Stimulated activated CD4-positive, alpha-beta T cell treated with anti-CD3 and anti-CD28 coated beads, Interleukin-15, amount 100 ng/mL, for 48 hours (primary cell): ENCODE results near the gene TAL2.

ENCODE experiments used
- DNase-seq, 2 donors: peaks; one replicate each; pipeline ENCODE4 v3.0.0-alpha.2; 2020; ENCODE audit warnings: low read depth in 2 of 2

Gene TAL2

GRCh38 chr9:105662184-105663104 is at the start of gene TAL2:
TAL2 (plus strand) TSS chr9:105662457; CDS start chr9:105662497, 40 bp downstream.
- no peak for DNase-seq

- DNase-seq: no peak
Measured at GRCh38 chr9:105621001-105621400, 41.3 kb upstream of the TAL2 start.

- no peak for DNase-seq
Measured at GRCh38 chr9:105625088-105625487, 37.2 kb upstream of the TAL2 start.

GRCh38 chr9:105632807-105633206 is 29.4 kb upstream of the TAL2 start:
- DNase-seq: no peak

GRCh38 chr9:105633411-105633810 is 28.8 kb upstream of the TAL2 start:
- DNase-seq: no peak

- DNase-seq: no peak
Measured at GRCh38 chr9:105636331-105636730, 25.9 kb upstream of the TAL2 start.

GRCh38 chr9:105637787-105638395 is 24.4 kb upstream of the TAL2 start:
- DNase-seq: no peak

GRCh38 chr9:105639936-105640335 is 22.3 kb upstream of the TAL2 start:
- no peak for DNase-seq

- no peak for DNase-seq
Measured at GRCh38 chr9:105643795-105644194, 18.5 kb upstream of the TAL2 start.

GRCh38 chr9:105646879-105647594 is 15.2 kb upstream of the TAL2 start:
- no peak for DNase-seq

GRCh38 chr9:105647595-105648349 is 14.5 kb upstream of the TAL2 start:
- no peak for DNase-seq

- DNase-seq: no peak
Measured at GRCh38 chr9:105651806-105652205, 10.5 kb upstream of the TAL2 start.

- no peak for DNase-seq
Measured at GRCh38 chr9:105656131-105656921, 5.9 kb upstream of the TAL2 start.

- DNase-seq: no peak
Measured at GRCh38 chr9:105658351-105658750, 3.9 kb upstream of the TAL2 start.

- DNase-seq: no peak
Measured at GRCh38 chr9:105661011-105661410, 1.2 kb upstream of the TAL2 start.

- no peak for DNase-seq
Measured at GRCh38 chr9:105663914-105664313, 1.7 kb downstream of the TAL2 start.

- DNase-seq: no peak
Measured at GRCh38 chr9:105667867-105668266, 5.6 kb downstream of the TAL2 start.

GRCh38 chr9:105670315-105670714 is 8.1 kb downstream of the TAL2 start:
- DNase-seq: no peak

- no peak for DNase-seq
Measured at GRCh38 chr9:105670775-105671174, 8.5 kb downstream of the TAL2 start.

- no peak for DNase-seq
Measured at GRCh38 chr9:105672711-105673234, 10.5 kb downstream of the TAL2 start.
